ENCODE results near the gene FNBP1. TPM values are rescaled to one million over a fixed set of nuclear protein-coding genes. Genes with fewer than 3 reads are reported as not detected.

Gene FNBP1
- total and polyA plus RNA-seq, 2 donors (not counting 1 experiment from before 2014, with no cell fraction given) = 20.8 to 44.3 TPM

DNA sequence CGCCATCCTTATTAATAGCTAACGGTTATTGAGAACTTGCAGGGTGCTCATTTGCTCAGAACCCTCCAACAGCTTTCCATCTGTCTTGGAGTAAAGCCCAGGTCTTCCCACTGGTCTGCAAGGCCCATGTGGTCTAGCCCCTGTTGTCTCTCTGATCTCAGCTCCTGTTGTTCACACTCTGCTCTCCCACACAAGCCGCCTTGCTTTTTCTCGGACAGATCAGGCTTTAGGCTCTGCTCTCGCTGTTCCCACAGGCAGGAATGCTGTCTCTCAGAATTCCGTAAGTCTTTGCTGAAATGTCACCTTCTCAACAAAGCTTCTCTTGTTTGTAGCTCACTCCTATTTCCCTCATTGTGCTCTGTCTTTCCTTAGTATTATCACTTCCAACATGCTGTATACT is 45.1 kb upstream of the FNBP1 start:
- Histone ChIP-seq H3K79me2 (ENCODE audit: control insufficient read depth, insufficient read depth, low read length) (no peaks in the 10 kb centered on the region), H2AFZ (ENCODE audit: low read length) (no peak overlapping the region), H4K20me1 (ENCODE audit: control insufficient read depth, extremely low read depth, insufficient read depth, low read length) (no peaks in the 10 kb centered on the region), H3K9ac (ENCODE audit: insufficient read depth, low read length) (no peak overlapping the region), H3K27ac (ENCODE audit: insufficient read depth, low read length) (no peak overlapping the region), H3K27me3 (ENCODE audit: control insufficient read depth, insufficient read depth, low read length) (no peaks in the 10 kb centered on the region), H3K36me3 (ENCODE audit: control insufficient read depth, insufficient read depth, low read length) (peaks cover 9% of the 10 kb centered on the region), H3K4me3 (replicated peaks in 1 of 4; ENCODE audit: control extremely low read depth in 1 of 4, insufficient read depth in 1 of 4, low read depth in 3 of 4, low read length in 4 of 4) (no peak overlapping the region), H3K4me1 (ENCODE audit: control insufficient read depth, extremely low read depth, insufficient read depth, low read length) (no peaks in the 10 kb centered on the region), H3K9me3 (ENCODE audit: control insufficient read depth, insufficient read depth, low read depth, low read length) (no peaks in the 10 kb centered on the region), H3K4me2 (ENCODE audit: extremely low read depth, insufficient read depth, low read length) (no peak overlapping the region)
- no peak for DNase-seq (ENCODE audit: low read depth in 2 of 2)
- TF ChIP-seq, protein P1, sequence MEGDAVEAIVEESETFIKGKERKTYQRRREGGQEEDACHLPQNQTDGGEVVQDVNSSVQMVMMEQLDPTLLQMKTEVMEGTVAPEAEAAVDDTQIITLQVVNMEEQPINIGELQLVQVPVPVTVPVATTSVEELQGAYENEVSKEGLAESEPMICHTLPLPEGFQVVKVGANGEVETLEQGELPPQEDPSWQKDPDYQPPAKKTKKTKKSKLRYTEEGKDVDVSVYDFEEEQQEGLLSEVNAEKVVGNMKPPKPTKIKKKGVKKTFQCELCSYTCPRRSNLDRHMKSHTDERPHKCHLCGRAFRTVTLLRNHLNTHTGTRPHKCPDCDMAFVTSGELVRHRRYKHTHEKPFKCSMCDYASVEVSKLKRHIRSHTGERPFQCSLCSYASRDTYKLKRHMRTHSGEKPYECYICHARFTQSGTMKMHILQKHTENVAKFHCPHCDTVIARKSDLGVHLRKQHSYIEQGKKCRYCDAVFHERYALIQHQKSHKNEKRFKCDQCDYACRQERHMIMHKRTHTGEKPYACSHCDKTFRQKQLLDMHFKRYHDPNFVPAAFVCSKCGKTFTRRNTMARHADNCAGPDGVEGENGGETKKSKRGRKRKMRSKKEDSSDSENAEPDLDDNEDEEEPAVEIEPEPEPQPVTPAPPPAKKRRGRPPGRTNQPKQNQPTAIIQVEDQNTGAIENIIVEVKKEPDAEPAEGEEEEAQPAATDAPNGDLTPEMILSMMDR (conservative IDR thresholded peaks at IDR 0.05 in 1 of 2, IDR thresholded peaks at IDR 0.05 in 1 of 2; ENCODE audit: low read depth in 1 of 2, low read length in 2 of 2) = no peak
- TF ChIP-seq EZH2 (IDR thresholded peaks at IDR 0.05; ENCODE audit: low read length, missing control alignments) = no peak

DNA sequence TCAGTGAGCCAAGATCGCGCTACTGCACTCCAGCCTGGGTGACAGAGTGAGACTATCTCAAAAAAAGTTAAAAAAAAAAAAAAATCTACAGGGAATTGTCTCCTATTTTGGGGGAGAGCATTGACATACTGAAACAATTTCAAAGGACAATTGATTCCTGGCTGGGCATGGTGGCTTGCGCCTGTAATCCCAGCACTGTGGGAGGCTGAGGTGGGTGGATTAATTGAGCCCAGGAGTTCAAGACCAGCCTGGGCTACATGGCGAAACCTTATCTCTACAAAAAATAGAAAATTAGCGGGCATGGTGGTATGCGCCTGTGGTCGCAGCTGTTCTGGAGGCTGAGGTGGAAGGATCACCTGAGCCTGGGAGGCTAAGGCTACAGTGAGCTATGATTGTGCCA is 41.3 kb upstream of the FNBP1 start:
- Histone ChIP-seq H4K20me1 (ENCODE audit: control insufficient read depth, extremely low read depth, insufficient read depth, low read length) (no peaks in the 10 kb centered on the region), H3K4me2 (ENCODE audit: extremely low read depth, insufficient read depth, low read length) (no peak overlapping the region), H3K79me2 (ENCODE audit: control insufficient read depth, insufficient read depth, low read length) (no peaks in the 10 kb centered on the region), H3K27me3 (ENCODE audit: control insufficient read depth, insufficient read depth, low read length) (no peaks in the 10 kb centered on the region), H3K4me1 (ENCODE audit: control insufficient read depth, extremely low read depth, insufficient read depth, low read length) (no peaks in the 10 kb centered on the region), H3K36me3 (ENCODE audit: control insufficient read depth, insufficient read depth, low read length) (peaks cover 13% of the 10 kb centered on the region), H2AFZ (ENCODE audit: low read length) (no peak overlapping the region), H3K27ac (ENCODE audit: insufficient read depth, low read length) (no peak overlapping the region), H3K9me3 (ENCODE audit: control insufficient read depth, insufficient read depth, low read depth, low read length) (no peaks in the 10 kb centered on the region), H3K4me3 (replicated peaks in 1 of 4; ENCODE audit: control extremely low read depth in 1 of 4, insufficient read depth in 1 of 4, low read depth in 3 of 4, low read length in 4 of 4) (no peak overlapping the region), H3K9ac (ENCODE audit: insufficient read depth, low read length) (no peak overlapping the region)
- no peak for TF ChIP-seq EZH2 (IDR thresholded peaks at IDR 0.05; ENCODE audit: low read length, missing control alignments)
- DNase-seq (ENCODE audit: low read depth in 2 of 2) = no peak

DNA sequence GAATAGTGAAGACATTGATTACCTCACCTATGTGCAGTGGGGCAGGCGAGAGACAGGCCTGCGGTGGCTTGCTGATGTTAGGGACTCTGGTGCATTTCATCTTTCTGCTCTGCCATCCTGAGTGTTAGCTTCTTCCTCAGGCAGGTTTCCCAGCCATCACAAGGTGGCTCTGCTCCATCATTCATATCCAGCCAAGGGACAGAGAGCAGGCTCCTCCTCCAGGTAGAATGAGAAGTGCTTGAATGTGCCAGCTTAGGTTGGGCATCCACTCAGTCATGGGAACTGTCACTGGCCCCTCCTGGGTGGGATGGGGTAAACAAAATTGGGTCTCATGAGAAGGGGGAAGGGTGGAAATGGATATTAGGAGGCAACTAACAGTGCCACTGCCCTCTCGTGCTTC is 35.6 kb upstream of the FNBP1 start:
- peaks cover 11% of the 10 kb centered on the region for H3K36me3 ChIP-seq (ENCODE audit: control insufficient read depth, insufficient read depth, low read length)
- H2AFZ ChIP-seq (ENCODE audit: low read length) = no peak overlapping the region
- H3K27ac ChIP-seq (ENCODE audit: insufficient read depth, low read length) = no peak overlapping the region
- no peak overlapping the region for H3K4me2 ChIP-seq (ENCODE audit: extremely low read depth, insufficient read depth, low read length)
- no peaks in the 10 kb centered on the region for H3K4me1 ChIP-seq (ENCODE audit: control insufficient read depth, extremely low read depth, insufficient read depth, low read length)
- DNase-seq (ENCODE audit: low read depth in 2 of 2) = no peak
- H3K9me3 ChIP-seq (ENCODE audit: control insufficient read depth, insufficient read depth, low read depth, low read length) = no peaks in the 10 kb centered on the region
- no peak overlapping the region for H3K9ac ChIP-seq (ENCODE audit: insufficient read depth, low read length)
- H4K20me1 ChIP-seq (ENCODE audit: control insufficient read depth, extremely low read depth, insufficient read depth, low read length) = no peaks in the 10 kb centered on the region
- H3K27me3 ChIP-seq (ENCODE audit: control insufficient read depth, insufficient read depth, low read length) = no peaks in the 10 kb centered on the region
- no peak overlapping the region for H3K4me3 ChIP-seq (replicated peaks in 1 of 4; ENCODE audit: control extremely low read depth in 1 of 4, insufficient read depth in 1 of 4, low read depth in 3 of 4, low read length in 4 of 4)
- TF ChIP-seq, protein P1 (conservative IDR thresholded peaks at IDR 0.05 in 1 of 2, IDR thresholded peaks at IDR 0.05 in 1 of 2; ENCODE audit: low read depth in 1 of 2, low read length in 2 of 2) = no peak
- no peak for TF ChIP-seq EZH2 (IDR thresholded peaks at IDR 0.05; ENCODE audit: low read length, missing control alignments)
- no peaks in the 10 kb centered on the region for H3K79me2 ChIP-seq (ENCODE audit: control insufficient read depth, insufficient read depth, low read length)

Measured in fibroblast of lung (primary cell).